Mesendoderm (in vitro differentiated cells): Measurements from ENCODE around the gene PPP2R5C.

Experiments used
- DNase-seq: peaks from one replicate; pipeline ENCODE4 v3.0.0; 2013
- H2AK5ac ChIP-seq: 2 replicates; pipeline ENCODE4 v1.6.1; 2013; ENCODE audit warnings: low read length, inconsistent platforms
- H2BK120ac ChIP-seq: 2 replicates; pipeline ENCODE4 v1.6.1; 2013; ENCODE audit warnings: low read depth, mild to moderate bottlenecking, low read length, moderate library complexity, mixed read lengths
- H2BK15ac ChIP-seq: replicated peaks from 2 replicates; pipeline ENCODE4 v1.6.1; 2013; ENCODE audit warnings: low read depth, mild to moderate bottlenecking, moderate library complexity
- H2BK5ac ChIP-seq: 2 replicates; pipeline ENCODE4 v1.6.1; 2013; ENCODE audit warnings: low read length, inconsistent platforms
- H3K18ac ChIP-seq: 2 replicates; pipeline ENCODE4 v1.6.1; 2013; ENCODE audit warnings: mild to moderate bottlenecking, low read length, mixed read lengths
- H3K23ac ChIP-seq: one replicate; pipeline ENCODE4 v1.6.1; 2013; ENCODE audit warnings: low read length
- H3K27ac ChIP-seq: 2 replicates; pipeline ENCODE4 v1.5.1; 2013; ENCODE audit warnings: low read depth, mild to moderate bottlenecking, inconsistent platforms, low read length, moderate library complexity
- H3K27me3 ChIP-seq: 2 replicates; pipeline ENCODE4 v1.6.1; 2013; ENCODE audit warnings: low read length, control low read depth, mild to moderate bottlenecking, inconsistent platforms; ENCODE audit not compliant: insufficient read depth, poor library complexity
- H3K36me3 ChIP-seq: 2 replicates; pipeline ENCODE4 v1.6.1; 2013; ENCODE audit warnings: low read length, inconsistent platforms; ENCODE audit not compliant: control insufficient read depth, insufficient read depth
- H3K4ac ChIP-seq: one replicate; pipeline ENCODE4 v1.6.1; 2013; ENCODE audit warnings: low read depth, mild to moderate bottlenecking, low read length, moderate library complexity
- H3K4me1 ChIP-seq: 2 replicates; pipeline ENCODE4 v1.6.1; 2013; ENCODE audit warnings: low read depth, low read length, inconsistent platforms; ENCODE audit not compliant: control insufficient read depth
- H3K4me2 ChIP-seq: 2 replicates; pipeline ENCODE4 v1.6.1; 2013; ENCODE audit warnings: low read length
- H3K4me3 ChIP-seq: 2 replicates; pipeline ENCODE4 v1.5.1; 2013; ENCODE audit warnings: mild to moderate bottlenecking, low read length
- H3K56ac ChIP-seq: one replicate; pipeline ENCODE4 v1.6.1; 2013; ENCODE audit warnings: low read length
- H3K79me1 ChIP-seq: 2 replicates; pipeline ENCODE4 v1.6.1; 2013; ENCODE audit warnings: low read length, inconsistent platforms
- H3K79me2 ChIP-seq: 2 replicates; pipeline ENCODE4 v1.6.1; 2013; ENCODE audit warnings: mild to moderate bottlenecking, low read length; ENCODE audit not compliant: control insufficient read depth, insufficient read depth
- H3K9ac ChIP-seq: 2 replicates; pipeline ENCODE4 v1.6.1; 2013; ENCODE audit warnings: low read length, inconsistent platforms
- H4K5ac ChIP-seq: one replicate; pipeline ENCODE4 v1.6.1; 2013; ENCODE audit warnings: low read length
- H4K8ac ChIP-seq: one replicate; pipeline ENCODE4 v1.6.1; 2013; ENCODE audit warnings: low read depth, mild to moderate bottlenecking, control low read depth, low read length, moderate library complexity
- WGBS: extraction: QIAGEN DNeasy Blood & Tissue Kit; methylation state at CpG from one replicate; pipeline ENCODE4 v1.1.7; 2013; ENCODE audit warnings: low lambda C conversion rate, missing lambda C conversion rate; ENCODE audit not compliant: insufficient coverage; ENCODE audit errors: extremely low coverage; 5-methylcytosine and 5-hydroxymethylcytosine counted together

The PPP2R5C gene

DNA sequence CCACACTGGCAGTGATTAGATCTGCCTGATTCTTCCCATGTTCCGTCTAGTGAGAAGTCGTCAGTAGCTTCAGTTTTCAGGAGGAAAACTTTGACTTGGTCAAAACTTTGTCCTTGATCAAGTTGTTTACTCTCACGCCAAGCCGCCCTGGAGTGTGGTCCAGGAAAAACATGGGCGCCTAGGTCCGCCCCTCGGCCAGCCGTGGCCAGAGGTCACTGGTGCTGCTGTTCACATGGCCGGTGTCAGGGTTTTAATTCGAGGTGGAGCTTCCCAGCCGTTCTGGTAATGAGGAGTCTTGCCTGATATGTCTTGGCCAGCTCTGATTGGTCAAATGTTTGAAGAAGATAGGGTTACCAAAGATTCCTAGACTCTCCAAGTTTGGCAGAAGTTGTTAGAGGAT is 71.5 kb downstream of the PPP2R5C start:
- Histone ChIP-seq H2AK5ac (no peak overlapping the region), H3K79me1 (peaks cover 31% of the 10 kb centered on the region), H3K18ac (no peak overlapping the region), H2BK5ac (no peak overlapping the region), H3K9ac (no peak overlapping the region), H3K4ac (no peak overlapping the region), H3K56ac (no peak overlapping the region), H3K23ac (no peak overlapping the region), H2BK15ac (no peak overlapping the region), H3K4me3 (no peak overlapping the region), H3K27me3 (no peaks in the 10 kb centered on the region), H3K36me3 (no peaks in the 10 kb centered on the region), H3K4me1 (no peaks in the 10 kb centered on the region), H2BK120ac (no peak overlapping the region), H3K27ac (no peak overlapping the region), H4K5ac (no peak overlapping the region), H4K8ac (no peak overlapping the region), H3K4me2 (no peak overlapping the region), H3K79me2 (peaks cover 21% of the 10 kb centered on the region)
- WGBS, result no CpG with 5 or more reads among the region's 11 CpGs
- no peak for DNase-seq

DNA sequence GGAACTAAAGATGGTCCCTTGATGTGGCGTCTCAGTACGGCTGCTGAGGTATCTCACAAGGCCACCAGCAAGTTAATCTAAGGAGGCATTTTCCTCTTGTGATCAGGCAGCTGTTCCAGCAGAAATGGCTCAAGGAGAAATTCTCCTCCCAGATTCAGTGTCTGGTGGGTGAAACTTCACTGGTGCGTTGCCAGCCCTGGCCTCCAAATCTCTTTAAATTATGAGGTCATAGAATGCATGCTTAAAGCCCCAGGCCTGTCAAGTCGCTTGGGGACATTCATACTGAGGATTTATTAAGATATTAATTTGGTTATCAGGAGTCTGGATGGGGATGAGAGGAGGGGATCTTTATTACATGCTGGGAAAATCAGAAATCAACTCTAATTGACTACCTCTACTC is 72.9 kb downstream of the PPP2R5C start:
- Histone ChIP-seq H3K79me2 (peaks cover 22% of the 10 kb centered on the region), H3K4me2 (no peak overlapping the region), H3K79me1 (peaks cover 33% of the 10 kb centered on the region), H2BK120ac (no peak overlapping the region), H3K4me1 (no peaks in the 10 kb centered on the region), H3K56ac (no peak overlapping the region), H3K18ac (no peak overlapping the region), H3K27me3 (no peaks in the 10 kb centered on the region), H3K4me3 (no peak overlapping the region), H3K9ac (no peak overlapping the region), H4K5ac (no peak overlapping the region), H4K8ac (no peak overlapping the region), H2BK15ac (no peak overlapping the region), H2BK5ac (no peak overlapping the region), H3K27ac (no peak overlapping the region), H3K36me3 (no peaks in the 10 kb centered on the region), H3K23ac (no peak overlapping the region), H3K4ac (no peak overlapping the region), H2AK5ac (no peak overlapping the region)
- no CpG with 5 or more reads among the region's 4 CpGs for WGBS
- DNase-seq, result no peak

DNA sequence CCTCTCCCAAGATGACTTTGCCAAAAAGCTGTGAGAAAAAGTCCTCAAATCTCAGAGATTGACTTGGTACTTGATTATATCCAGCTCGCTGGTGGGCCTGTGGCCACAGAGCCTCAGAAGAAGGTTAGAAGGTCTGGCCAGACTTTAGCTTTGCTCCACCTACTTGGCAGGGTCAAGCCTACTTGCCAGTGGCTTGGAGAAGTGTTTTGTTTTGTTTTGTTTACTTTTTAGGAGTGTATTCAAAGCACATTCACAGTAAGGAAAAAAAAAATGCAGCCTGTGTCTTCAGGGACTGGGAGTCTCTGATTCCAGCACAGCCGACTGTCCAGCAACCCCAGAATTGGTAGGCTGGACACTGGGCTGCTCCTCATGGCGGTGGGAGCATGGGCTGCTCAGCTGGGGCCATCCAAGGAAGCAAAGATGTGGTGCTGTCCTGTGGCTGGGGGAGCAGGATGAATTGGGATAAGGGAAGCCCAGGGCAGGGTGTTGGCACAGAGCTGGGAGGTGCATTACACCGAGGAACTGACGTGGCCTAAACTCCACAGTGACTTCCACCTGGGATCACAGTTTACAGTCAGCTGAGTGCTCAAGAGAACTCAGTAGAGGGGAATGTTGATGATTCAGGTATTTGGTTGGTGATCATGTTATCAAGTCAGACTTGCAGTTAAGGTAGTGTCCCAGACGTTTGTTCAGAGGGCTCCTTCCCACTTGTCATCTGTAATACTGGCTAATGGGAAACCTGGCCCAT is 73.5 kb downstream of the PPP2R5C start:
- WGBS, result no CpG with 5 or more reads among the region's 6 CpGs
- no peak overlapping the region for H2BK15ac ChIP-seq
- no peak overlapping the region for H2BK5ac ChIP-seq
- no peaks in the 10 kb centered on the region for H3K27me3 ChIP-seq
- no peak overlapping the region for H3K4me2 ChIP-seq
- DNase-seq, result no peak
- no peak overlapping the region for H4K8ac ChIP-seq
- no peak overlapping the region for H3K4ac ChIP-seq
- no peak overlapping the region for H3K9ac ChIP-seq
- H3K4me3 ChIP-seq, result no peak overlapping the region
- H3K4me1 ChIP-seq, result no peaks in the 10 kb centered on the region
- no peak overlapping the region for H2BK120ac ChIP-seq
- peaks cover 31% of the 10 kb centered on the region for H3K79me1 ChIP-seq
- H2AK5ac ChIP-seq, result no peak overlapping the region
- no peak overlapping the region for H3K18ac ChIP-seq
- peaks cover 24% of the 10 kb centered on the region for H3K79me2 ChIP-seq
- no peaks in the 10 kb centered on the region for H3K36me3 ChIP-seq
- no peak overlapping the region for H3K27ac ChIP-seq
- H3K23ac ChIP-seq, result no peak overlapping the region
- H4K5ac ChIP-seq, result no peak overlapping the region
- no peak overlapping the region for H3K56ac ChIP-seq

DNA sequence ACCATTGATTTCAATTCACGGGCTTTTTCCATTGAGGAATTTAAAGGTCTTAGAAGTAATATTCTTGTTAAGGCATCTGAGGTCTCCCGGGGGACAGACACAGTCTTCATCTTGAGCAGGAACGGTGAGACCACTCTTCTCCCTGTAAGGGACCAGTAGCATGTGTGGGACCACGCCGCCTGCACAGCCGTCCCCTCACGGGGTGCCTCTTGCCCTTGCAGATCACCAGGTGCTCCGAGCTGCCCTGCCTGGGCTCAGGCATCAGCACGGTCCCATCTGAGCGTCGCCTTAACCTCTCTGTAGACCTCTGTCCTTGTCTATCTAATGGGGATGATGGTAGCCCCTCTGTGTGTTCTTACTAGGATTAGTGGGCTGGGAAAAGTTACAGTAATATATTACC is 74.1 kb downstream of the PPP2R5C start:
- Histone ChIP-seq H3K56ac (no peak overlapping the region), H3K18ac (no peak overlapping the region), H2AK5ac (no peak overlapping the region), H3K23ac (no peak overlapping the region), H3K4me2 (no peak overlapping the region), H4K5ac (no peak overlapping the region), H3K79me1 (peaks cover 32% of the 10 kb centered on the region), H4K8ac (no peak overlapping the region), H3K4me1 (no peaks in the 10 kb centered on the region), H3K9ac (no peak overlapping the region), H3K36me3 (no peaks in the 10 kb centered on the region), H3K79me2 (peaks cover 21% of the 10 kb centered on the region), H2BK120ac (no peak overlapping the region), H2BK5ac (no peak overlapping the region), H3K4me3 (no peak overlapping the region), H3K27ac (no peak overlapping the region), H3K27me3 (no peaks in the 10 kb centered on the region), H3K4ac (no peak overlapping the region), H2BK15ac (no peak overlapping the region)
- DNase-seq, result no peak
- no CpG with 5 or more reads among the region's 11 CpGs for WGBS

DNA sequence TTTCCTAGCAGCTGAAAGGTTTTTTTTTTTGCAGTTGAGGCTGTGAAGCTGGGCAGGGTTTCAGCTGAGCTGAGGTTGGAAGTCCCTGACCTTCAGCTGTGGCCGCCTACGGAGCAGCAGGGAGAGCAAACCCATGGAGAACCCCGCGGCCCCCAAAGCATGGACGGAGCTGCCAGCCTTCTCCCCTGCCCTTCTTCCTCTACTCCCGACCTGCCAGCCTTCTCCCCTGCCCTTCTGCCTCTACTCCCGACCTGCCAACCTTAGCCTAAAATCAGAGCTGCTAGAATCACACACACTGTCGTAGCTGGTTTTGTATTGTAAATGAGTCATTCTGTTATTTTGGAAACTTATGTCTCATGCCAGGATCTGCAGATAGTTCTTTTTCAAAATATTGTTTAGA is 74.6 kb downstream of the PPP2R5C start:
- Histone ChIP-seq H3K36me3 (no peaks in the 10 kb centered on the region), H4K8ac (no peak overlapping the region), H3K27me3 (no peaks in the 10 kb centered on the region), H3K4me3 (no peak overlapping the region), H2BK5ac (no peak overlapping the region), H3K23ac (no peak overlapping the region), H3K4me2 (no peak overlapping the region), H3K9ac (no peak overlapping the region), H3K79me1 (peaks cover 32% of the 10 kb centered on the region), H3K79me2 (peaks cover 23% of the 10 kb centered on the region), H2BK15ac (no peak overlapping the region), H3K56ac (no peak overlapping the region), H3K18ac (no peak overlapping the region), H2BK120ac (no peak overlapping the region), H2AK5ac (no peak overlapping the region), H3K27ac (no peak overlapping the region), H3K4me1 (no peaks in the 10 kb centered on the region), H3K4ac (no peak overlapping the region), H4K5ac (no peak overlapping the region)
- no peak for DNase-seq
- no CpG with 5 or more reads among the region's 8 CpGs for WGBS

GRCh38 chr14:101838476-101838875 is 77.0 kb downstream of the PPP2R5C start:
- Histone ChIP-seq H3K4me2 (no peak overlapping the region), H3K9ac (no peak overlapping the region), H3K27me3 (no peaks in the 10 kb centered on the region), H3K4me3 (no peak overlapping the region), H2BK5ac (no peak overlapping the region), H3K4me1 (peaks cover 2% of the 10 kb centered on the region), H2BK120ac (no peak overlapping the region), H2BK15ac (no peak overlapping the region), H3K18ac (no peak overlapping the region), H3K23ac (no peak overlapping the region), H4K5ac (no peak overlapping the region), H3K36me3 (no peaks in the 10 kb centered on the region), H3K56ac (no peak overlapping the region), H3K79me2 (peaks cover 13% of the 10 kb centered on the region), H3K4ac (no peak overlapping the region), H3K27ac (no peak overlapping the region), H4K8ac (no peak overlapping the region), H2AK5ac (no peak overlapping the region), H3K79me1 (peaks cover 25% of the 10 kb centered on the region)
- WGBS, result no CpG with 5 or more reads among the region's 5 CpGs
- no peak for DNase-seq
